ENCODE results near the gene GOLGA8R. TPM values are rescaled to one million over a fixed set of nuclear protein-coding genes. Genes with fewer than 3 reads are reported as not detected.
A peak's percentile ranks its signal among the peaks of the same experiment; 100 is the strongest.
"Not testable (repeated sequence)": the region's sequence is repeated elsewhere in the genome, so short reads cannot be mapped to it uniquely, and the experiment has no call there.

Gene GOLGA8R, protein sequence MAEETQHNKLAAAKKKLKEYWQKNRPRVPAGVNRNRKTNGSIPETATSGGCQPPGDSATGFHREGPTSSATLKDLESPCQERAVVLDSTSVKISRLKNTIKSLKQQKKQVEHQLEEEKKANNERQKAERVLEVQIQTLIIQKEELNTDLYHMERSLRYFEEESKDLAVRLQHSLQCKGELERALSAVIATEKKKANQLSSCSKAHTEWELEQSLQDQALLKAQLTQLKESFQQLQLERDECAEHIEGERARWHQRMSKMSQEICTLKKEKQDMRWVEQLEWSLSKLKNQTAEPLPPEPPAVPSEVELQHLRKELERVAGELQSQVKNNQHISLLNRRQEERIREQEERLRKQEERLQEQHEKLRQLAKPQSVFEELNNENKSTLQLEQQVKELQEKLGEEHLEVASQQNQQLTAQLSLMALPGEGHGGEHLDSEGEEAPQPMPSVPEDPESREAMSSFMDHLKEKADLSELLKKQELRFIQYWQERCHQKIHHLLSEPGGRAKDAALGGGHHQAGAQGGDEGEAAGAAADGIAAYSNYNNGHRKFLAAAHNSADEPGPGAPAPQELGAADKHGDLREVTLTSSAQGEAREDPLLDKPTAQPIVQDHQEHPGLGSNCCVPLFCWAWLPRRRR
- 1 to 10 TPM; 1.2 to 3.8 (median 2.5) TPM for total RNA-seq
- long read RNA-seq: 0 reads

DNA sequence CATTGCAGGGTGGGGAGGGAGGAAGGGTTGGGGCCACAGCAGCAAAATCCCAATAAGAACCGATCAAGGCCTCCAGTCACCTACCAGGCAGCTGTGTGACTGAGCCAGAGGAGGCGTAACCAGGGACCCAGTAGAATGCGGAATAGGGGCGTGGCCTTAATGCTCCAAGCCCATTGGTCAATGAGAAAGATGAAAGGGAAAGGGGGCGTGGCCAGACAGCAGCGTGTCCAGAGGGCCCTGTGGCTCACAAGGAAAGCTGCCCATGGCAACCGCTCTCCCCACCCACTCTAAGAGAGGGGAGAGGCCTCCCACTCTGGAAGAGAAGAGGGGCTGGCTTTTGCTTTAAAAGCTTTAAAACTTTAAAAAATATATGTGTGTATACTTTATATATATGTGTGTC, at the start of gene GOLGA8R:
Gene GOLGA8R, minus strand, starts transcription at position 101 of the 400 bp plus-strand sequence. Its CDS starts 98 bp downstream, at position 3.
- H3K4me1 ChIP-seq; ATAC-seq; DNase-seq; H3K27ac ChIP-seq; H3K9me3 ChIP-seq; H3K36me3 ChIP-seq; H3K27me3 ChIP-seq; intact Hi-C loops (cut with DNase I); H3K4me3 ChIP-seq: not testable (repeated sequence)
- no CpG with 5 or more reads among the region's 7 CpGs for WGBS (ENCODE audit: insufficient coverage, low coverage, low lambda C conversion rate, missing lambda C conversion rate)

GRCh38 chr15:30463849-30464248, 49.8 kb upstream of the GOLGA8R start:
- H3K4me3 ChIP-seq; intact Hi-C loops (cut with DNase I); H3K36me3 ChIP-seq; H3K9me3 ChIP-seq; DNase-seq; H3K4me1 ChIP-seq; H3K27me3 ChIP-seq; H3K27ac ChIP-seq; ATAC-seq: not testable (repeated sequence)
- no CpG with 5 or more reads among the region's 1 CpG for WGBS (ENCODE audit: insufficient coverage, low coverage, low lambda C conversion rate, missing lambda C conversion rate)

DNA sequence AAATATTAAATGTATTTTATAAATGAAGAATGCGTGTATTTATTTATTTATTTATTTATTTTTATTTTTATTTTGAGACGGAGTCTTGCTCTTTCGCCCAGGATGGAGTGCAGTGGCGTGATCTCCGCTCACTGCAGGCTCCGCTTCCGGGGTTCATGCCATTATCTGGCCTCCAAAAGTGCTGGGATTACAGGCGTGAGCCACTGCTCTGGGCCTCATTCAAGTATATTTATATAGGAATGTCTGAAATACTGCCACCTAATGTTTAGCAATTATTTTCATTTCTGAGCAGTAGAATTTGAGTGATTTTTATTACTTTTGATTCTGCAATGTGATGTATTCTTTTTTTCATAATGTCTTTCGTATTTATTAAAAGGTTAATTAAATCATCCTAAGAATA, 48.1 kb upstream of the GOLGA8R start:
- intact Hi-C loops (cut with DNase I); H3K9me3 ChIP-seq; H3K27ac ChIP-seq; H3K27me3 ChIP-seq; H3K36me3 ChIP-seq; DNase-seq; H3K4me1 ChIP-seq; H3K4me3 ChIP-seq; ATAC-seq: not testable (repeated sequence)
- WGBS (ENCODE audit: insufficient coverage, low coverage, low lambda C conversion rate, missing lambda C conversion rate): no CpG with 5 or more reads among the region's 9 CpGs

- ATAC-seq; H3K4me3 ChIP-seq; H3K27ac ChIP-seq; DNase-seq; H3K36me3 ChIP-seq; intact Hi-C loops (cut with DNase I); H3K4me1 ChIP-seq; H3K9me3 ChIP-seq; H3K27me3 ChIP-seq: not testable (repeated sequence)
Measured at GRCh38 chr15:30452702-30453101, 38.6 kb upstream of the GOLGA8R start.

DNA sequence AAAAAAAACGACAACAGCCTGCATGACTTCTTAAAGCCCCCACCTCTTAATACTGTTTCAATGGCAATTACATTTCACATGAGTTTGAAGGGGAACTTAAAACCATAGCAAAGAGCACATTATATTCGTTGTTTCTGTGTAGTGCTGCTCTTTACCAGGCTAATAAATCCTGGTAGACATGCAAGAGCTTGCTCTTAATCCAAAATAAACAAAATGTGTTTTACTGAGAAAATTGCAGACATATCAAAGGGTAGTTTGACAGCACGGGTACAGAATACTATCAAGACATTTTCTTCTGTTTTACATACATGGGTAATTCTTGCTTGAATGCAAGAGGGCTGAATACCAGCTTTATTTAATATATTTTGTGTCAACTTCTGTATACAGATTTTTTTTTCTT, 24.3 kb upstream of the GOLGA8R start:
- WGBS (ENCODE audit: insufficient coverage, low coverage, low lambda C conversion rate, missing lambda C conversion rate): no CpG with 5 or more reads among the region's 3 CpGs
- H3K4me3 ChIP-seq; H3K4me1 ChIP-seq; H3K27me3 ChIP-seq; H3K36me3 ChIP-seq; H3K27ac ChIP-seq; intact Hi-C loops (cut with DNase I); H3K9me3 ChIP-seq; DNase-seq: not testable (repeated sequence)
- ATAC-seq: peak; percentile 22 to 65 (median 62)

DNA sequence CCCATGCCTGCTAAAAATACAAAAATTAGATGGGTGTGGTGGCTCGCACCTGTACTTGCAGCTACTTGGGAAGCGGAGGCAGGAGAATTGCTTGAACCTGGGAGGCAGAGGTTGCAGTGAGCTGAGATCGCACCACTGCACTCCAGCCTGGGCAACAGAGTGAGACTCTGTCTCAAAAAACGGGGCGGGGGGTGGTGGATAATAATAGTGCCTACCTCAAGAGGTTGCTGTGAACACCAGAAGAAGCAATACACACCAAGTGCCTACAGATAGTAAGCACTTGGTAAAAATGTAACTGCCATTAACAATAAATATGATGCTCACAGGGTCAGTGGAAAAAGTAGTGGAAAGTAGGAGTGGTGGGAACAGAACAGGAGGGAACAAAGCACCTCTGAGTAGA, 21.8 kb upstream of the GOLGA8R start:
- H3K27me3 ChIP-seq; intact Hi-C loops (cut with DNase I); ATAC-seq; H3K4me1 ChIP-seq; H3K36me3 ChIP-seq; H3K27ac ChIP-seq; H3K9me3 ChIP-seq; H3K4me3 ChIP-seq: not testable (repeated sequence)
- 83% methylated on average over 3 of the region's 5 CpGs for WGBS (ENCODE audit: insufficient coverage, low coverage, low lambda C conversion rate, missing lambda C conversion rate)
- peak in 1 of 3 donors; percentile 11 for DNase-seq

DNA sequence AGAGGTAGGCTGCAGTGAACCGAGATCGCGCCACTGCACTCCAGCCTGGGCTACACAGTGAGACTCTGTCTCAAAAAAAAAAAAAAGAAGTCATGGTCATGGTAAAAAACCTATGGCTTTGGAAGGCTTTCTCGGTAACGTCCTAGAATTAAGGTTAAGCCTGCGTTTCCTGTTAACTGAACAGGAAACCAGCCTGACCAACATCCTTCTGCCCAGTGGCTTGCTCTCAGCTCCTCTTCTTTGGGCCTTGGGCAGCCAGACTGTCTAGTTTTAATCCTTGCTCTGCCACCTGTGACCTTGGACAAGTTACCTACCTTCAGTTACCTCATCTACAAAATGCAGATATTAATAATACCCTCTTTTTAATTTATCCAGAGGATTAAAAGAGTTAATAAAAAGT, 6.7 kb upstream of the GOLGA8R start:
- H3K27ac ChIP-seq; H3K36me3 ChIP-seq; H3K4me3 ChIP-seq; ATAC-seq; DNase-seq; H3K4me1 ChIP-seq; H3K9me3 ChIP-seq; intact Hi-C loops (cut with DNase I); H3K27me3 ChIP-seq: not testable (repeated sequence)
- no CpG with 5 or more reads among the region's 6 CpGs for WGBS (ENCODE audit: insufficient coverage, low coverage, low lambda C conversion rate, missing lambda C conversion rate)

DNA sequence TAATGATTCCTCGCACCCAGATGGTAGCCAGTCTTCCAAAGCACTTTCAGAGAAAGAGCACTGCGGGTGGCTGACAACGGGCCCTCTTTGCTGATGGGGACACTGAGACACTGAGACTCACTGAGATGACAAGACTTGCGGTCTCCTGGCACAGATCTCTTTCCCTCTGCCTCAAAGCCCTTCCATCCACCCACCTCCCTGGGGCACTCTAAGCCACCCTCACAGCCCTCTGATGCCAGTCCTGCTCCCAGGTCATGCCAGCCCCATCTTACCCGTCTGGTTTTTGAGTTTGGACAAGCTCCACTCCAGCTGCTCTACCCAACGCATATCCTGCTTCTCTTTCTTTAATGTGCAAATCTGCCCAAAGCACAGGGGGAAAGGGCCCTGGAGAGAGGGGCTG, 6.4 kb downstream of the GOLGA8R start:
- ATAC-seq; H3K36me3 ChIP-seq; H3K27ac ChIP-seq; H3K4me1 ChIP-seq; H3K4me3 ChIP-seq; intact Hi-C loops (cut with DNase I); H3K27me3 ChIP-seq; H3K9me3 ChIP-seq: not testable (repeated sequence)
- 72% methylated on average over 2 of the region's 6 CpGs for WGBS (ENCODE audit: insufficient coverage, low coverage, low lambda C conversion rate, missing lambda C conversion rate)
- DNase-seq: peak in 2 of 3 donors; percentile 9 to 32

Data from right lobe of liver (tissue), 6 donors.